GM12873 (cell line): ENCODE results near the gene PAX7.

Source experiments
- CTCF ChIP-seq: IDR thresholded peaks from 2 replicates; pipeline ENCODE4 v1.5.1; 2012; ENCODE audit warnings: low read depth, mild to moderate bottlenecking, moderate library complexity, low read length, control low read depth; ENCODE audit not compliant: insufficient read depth; ENCODE audit errors: missing control alignments

Gene PAX7

GRCh38 chr1:18730321-18730720 lies 99.7 kb downstream of the PAX7 start:
- TF ChIP-seq CTCF = no peak

GRCh38 chr1:18731148-18731547 lies 100.5 kb downstream of the PAX7 start:
- TF ChIP-seq CTCF = no peak

- no peak for TF ChIP-seq CTCF
These were observed 101.1 kb downstream of the PAX7 start for GRCh38 chr1:18731591-18732235.

- TF ChIP-seq CTCF = no peak
These were observed 102.0 kb downstream of the PAX7 start for GRCh38 chr1:18732686-18733085.

- no peak for TF ChIP-seq CTCF
These were observed 103.4 kb downstream of the PAX7 start for GRCh38 chr1:18734001-18734400.

GRCh38 chr1:18734461-18735223 lies 104.0 kb downstream of the PAX7 start:
- no peak for TF ChIP-seq CTCF

- no peak for TF ChIP-seq CTCF
These were observed 104.8 kb downstream of the PAX7 start for GRCh38 chr1:18735224-18735997.
